Activated naive CD4-positive, alpha-beta T cell treated with Interleukin-2 at 50 U/mL for 16 hours (primary cell): Measurements from ENCODE around the gene DOCK11.
A peak's percentile ranks its signal among the peaks of the same experiment; 100 is the strongest.
"Not testable (repeated sequence)": the region's sequence is repeated elsewhere in the genome, so short reads cannot be mapped to it uniquely, and the experiment has no call there.

Experiments used
- DNase-seq: peaks from one replicate; pipeline ENCODE4 v3.0.0-alpha.2; 2020

The DOCK11 gene

GRCh38 chrX:118495061-118495921 is at the start of gene DOCK11:
TSS of gene DOCK11 (plus strand) at chrX:118495815. CDS start at chrX:118495972, 157 bp downstream.
- peak; percentile 83 for DNase-seq

- DNase-seq, result no peak
Measured at GRCh38 chrX:118448273-118448783, 47.3 kb upstream of the DOCK11 start.

DNA sequence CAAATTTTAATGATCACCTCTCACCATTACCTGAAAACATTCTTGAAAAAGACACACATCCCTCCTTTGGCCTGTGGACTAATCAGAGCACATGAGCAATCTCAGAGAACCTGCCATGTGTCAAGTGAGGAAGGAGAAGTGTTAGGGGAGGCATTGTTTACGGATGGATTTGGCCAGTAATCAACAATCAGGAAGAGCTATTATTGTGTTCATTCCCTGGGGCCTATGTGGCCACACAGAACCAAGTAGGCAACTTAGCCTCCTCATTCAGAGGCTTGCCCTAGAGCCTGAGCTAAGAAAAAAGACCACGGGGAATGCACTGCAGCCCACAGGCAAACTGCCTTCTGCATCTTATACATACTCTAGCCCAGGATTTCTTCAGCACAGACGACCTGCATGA is 40.6 kb upstream of the DOCK11 start:
- DNase-seq, result no peak

DNA sequence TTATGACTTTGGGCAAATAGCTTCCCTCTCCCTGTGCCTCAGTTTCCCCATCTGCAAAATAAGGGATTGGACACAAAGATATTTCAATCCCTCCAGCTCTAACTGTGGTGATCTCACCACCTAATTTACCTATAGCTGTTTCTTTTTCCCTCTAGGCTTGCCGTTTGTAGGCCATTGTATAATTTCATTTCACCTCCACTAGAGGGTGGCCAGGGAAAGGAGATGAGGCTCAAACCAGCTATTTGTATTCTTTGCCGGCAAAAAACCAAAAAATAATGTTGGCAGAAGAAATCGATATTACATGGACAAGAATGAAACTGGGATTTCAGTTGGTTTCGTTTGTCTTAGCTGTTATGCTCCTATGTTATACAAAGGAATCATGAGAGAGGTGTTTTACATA is 36.1 kb upstream of the DOCK11 start:
- no peak for DNase-seq

DNA sequence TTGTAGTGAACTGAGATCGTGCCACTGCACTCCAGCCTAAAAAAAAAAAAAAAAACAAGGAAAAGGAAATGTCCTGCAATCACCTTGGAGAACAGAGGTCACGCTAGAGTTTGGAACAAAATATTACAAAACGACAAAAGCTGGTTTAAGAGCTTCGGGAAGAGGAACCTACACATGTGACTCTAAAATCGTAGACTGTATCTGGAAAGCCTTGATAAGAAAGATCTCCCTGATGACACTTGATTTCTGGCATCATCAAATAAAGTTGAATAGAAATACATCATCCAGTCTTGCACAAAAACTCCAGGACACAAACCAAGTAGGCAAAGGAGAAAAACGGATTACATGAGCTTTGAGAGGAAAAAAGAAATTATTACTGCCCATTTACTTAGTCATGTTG is 31.1 kb upstream of the DOCK11 start:
- no peak for DNase-seq

DNA sequence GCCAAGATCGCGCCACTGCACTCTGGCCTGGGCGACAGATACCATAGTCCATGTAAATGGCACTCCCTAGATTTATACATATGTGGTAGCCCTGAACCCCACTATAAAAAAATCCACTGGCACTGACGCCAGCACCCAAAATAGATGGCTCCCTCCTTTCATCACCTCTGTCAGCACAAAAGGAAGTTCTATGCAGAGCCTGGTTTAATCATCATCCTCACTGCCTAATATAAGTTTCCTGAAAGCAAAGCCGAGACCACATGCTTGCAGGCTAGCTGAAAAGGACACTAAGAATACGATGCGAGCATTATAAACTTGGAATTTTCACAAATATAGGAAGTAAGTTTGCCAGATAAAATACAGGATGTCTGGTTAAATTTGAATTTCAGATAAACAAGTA is 27.5 kb upstream of the DOCK11 start:
- no peak for DNase-seq

- DNase-seq, result not testable (repeated sequence)
Measured at GRCh38 chrX:118470721-118471347, 24.8 kb upstream of the DOCK11 start.

GRCh38 chrX:118474586-118474985 is 21.0 kb upstream of the DOCK11 start:
- DNase-seq, result no peak

DNA sequence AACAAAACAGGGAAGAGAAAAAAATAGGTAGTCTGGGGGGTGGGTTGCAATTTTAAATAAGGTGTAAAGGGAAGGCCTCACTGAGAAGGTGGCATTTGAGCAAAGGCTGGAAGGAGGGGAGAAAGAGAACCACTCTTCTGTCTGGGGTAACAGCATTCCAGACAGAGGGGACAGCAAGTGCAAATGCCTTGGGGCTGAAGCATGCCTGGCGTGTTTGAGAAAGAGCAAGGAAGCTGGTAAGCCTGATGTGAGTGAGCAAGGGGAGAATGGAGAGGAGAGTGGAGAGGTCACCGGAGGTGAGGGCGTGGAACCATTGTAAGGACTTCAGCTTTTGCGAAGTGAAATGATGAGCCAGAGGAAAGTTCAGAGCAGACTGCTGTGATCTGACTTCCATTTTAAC is 19.7 kb upstream of the DOCK11 start:
- no peak for DNase-seq

DNA sequence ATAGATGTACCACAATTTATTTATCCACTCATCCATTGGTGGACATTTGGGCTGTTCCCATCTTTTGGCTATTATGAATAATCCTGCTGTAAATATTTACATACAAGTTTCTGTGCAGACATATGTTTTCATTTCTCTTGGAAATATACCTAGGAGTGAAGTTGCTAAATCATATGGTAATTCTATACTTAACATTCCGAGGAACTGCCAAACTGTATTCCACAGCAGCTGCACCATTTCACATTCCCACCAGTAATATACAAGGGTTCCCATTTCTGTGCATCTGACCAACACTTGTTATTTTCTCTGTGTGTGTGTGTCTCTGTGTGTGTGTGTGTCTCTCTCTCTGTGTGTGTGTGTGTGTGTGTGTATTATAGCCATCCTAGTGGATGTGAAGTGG is 15.4 kb upstream of the DOCK11 start:
- no peak for DNase-seq

GRCh38 chrX:118482384-118482783 is 13.2 kb upstream of the DOCK11 start:
- not testable (repeated sequence) for DNase-seq

- DNase-seq, result no peak
Measured at GRCh38 chrX:118484216-118484903, 11.3 kb upstream of the DOCK11 start.

DNA sequence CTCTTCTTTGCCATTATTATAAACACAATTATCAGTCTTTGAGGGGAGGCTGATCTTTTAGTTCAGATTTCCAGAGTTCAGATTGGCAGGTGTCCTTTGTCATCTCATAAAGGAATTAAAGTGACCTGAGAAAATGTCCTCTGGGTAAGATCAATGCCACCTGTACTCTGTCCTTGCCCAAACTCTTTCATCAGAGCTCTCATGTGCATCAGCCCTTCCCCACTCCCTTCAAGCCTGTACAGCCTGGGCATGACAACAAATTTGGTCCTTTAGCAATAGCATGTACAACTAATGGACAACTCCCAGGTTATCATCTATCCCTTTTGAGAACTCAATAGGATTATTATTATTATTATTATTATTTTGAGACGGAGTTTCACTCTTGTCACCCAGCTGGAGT is 8.9 kb upstream of the DOCK11 start:
- not testable (repeated sequence) for DNase-seq

DNA sequence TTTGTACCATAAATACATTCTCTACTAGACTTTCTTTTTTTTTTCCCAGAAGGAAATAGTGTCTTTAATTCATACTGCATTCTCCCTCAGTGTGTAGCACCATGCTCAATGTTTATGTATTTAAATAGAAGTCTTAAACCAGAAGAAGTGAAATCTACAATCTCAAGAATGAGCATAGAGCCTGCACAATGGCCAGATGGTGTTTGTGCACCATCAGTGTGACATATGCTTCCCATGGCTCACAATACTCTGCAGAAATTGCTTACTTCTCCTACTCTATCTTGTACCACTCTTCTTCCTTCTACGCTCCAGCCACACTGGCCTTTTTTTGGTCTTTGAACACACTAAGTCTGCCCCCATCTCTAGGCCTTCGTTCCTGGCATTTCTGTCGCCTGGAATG is 2.6 kb upstream of the DOCK11 start:
- DNase-seq, result no peak

GRCh38 chrX:118493653-118494297 is 1.8 kb upstream of the DOCK11 start:
- DNase-seq, result no peak

DNA sequence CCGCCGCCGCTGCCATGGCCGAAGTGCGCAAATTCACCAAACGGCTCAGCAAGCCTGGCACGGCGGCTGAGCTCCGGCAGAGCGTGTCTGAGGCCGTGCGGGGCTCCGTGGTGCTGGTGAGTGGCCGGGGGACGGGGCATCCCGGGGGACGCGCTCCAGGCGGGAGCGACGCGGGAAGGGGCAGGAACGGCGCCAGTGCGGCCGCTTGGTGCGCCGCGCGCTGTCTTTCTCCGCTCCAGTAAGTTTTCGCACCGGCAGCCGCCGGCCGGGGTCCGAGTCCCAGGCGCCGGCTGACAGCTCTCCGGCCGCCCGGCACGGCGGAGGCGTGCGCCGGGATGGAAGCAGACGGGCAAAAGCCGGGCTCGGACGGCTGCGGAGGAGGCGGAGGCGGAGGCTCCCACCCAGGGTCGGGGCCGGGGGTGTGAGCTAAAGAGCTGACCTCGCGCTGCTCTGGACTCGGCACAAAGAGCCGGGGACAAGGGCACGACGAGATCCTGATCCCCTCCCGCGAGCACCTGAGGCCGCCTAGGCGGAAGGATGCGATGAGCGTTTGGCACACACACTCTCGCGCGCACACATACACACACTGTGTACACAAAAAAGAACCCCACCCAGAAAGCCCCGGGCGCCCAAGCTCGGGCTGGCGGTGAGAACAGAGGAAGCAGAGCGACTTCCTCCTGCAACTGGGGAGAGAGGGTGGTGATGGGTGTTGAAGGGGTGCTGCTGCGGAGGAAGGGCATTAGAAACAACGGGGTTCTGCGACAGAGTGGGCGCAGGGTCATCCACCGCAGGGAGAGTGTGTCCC is 545 bp downstream of the DOCK11 start:
- DNase-seq, result peak; percentile 73

GRCh38 chrX:118496763-118497079 is 1.1 kb downstream of the DOCK11 start:
- DNase-seq, result no peak

GRCh38 chrX:118497180-118497818 is 1.7 kb downstream of the DOCK11 start:
- peak; percentile 4 for DNase-seq

- no peak for DNase-seq
Measured at GRCh38 chrX:118498351-118498750, 2.7 kb downstream of the DOCK11 start.

DNA sequence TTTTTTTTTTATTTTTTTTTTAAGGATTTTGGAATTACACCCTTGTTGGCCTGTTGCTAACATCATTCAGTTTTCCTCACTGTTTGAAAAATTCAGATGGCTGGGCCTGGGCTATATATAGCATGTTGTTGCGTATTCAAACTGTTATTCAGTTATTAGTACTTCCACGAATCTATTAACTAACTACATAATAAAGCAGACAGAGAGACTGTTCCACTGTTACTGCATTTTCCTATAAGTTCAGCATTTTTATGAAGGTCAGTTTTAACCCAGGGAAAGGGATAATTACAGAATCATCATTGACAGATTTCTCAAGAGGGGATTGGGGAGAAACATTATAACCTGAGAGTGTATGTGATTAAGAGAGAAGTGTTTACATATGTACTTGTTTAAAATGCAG is 3.1 kb downstream of the DOCK11 start:
- no peak for DNase-seq

- DNase-seq, result no peak
Measured at GRCh38 chrX:118499295-118499694, 3.7 kb downstream of the DOCK11 start.
